Fibroblast of upper back skin (primary cell): Measurements from ENCODE around the gene FBXO21.

ENCODE experiments used
- DNase-seq: peaks from one replicate; pipeline ENCODE4 v3.0.0-alpha.2; 2013

The FBXO21 gene

DNA sequence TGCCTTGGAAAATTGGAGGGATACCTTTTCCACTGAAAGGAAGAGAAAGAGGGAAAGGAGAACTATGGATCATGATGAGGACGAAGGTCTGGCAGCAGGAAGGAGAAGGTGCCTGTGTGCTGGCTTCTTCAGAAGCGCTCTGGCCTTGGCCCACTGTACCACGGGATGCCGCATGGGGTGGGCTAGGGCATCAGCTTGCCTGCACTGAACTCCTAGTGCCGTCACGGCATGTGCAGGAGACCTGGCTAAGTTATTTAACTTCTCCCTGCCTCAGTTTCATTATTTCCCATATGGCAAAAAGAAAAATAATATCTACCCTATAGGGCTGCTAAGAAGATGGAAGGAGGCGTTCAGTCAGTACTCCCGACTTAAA, 28.1 kb downstream of the FBXO21 start:
- no peak for DNase-seq

DNA sequence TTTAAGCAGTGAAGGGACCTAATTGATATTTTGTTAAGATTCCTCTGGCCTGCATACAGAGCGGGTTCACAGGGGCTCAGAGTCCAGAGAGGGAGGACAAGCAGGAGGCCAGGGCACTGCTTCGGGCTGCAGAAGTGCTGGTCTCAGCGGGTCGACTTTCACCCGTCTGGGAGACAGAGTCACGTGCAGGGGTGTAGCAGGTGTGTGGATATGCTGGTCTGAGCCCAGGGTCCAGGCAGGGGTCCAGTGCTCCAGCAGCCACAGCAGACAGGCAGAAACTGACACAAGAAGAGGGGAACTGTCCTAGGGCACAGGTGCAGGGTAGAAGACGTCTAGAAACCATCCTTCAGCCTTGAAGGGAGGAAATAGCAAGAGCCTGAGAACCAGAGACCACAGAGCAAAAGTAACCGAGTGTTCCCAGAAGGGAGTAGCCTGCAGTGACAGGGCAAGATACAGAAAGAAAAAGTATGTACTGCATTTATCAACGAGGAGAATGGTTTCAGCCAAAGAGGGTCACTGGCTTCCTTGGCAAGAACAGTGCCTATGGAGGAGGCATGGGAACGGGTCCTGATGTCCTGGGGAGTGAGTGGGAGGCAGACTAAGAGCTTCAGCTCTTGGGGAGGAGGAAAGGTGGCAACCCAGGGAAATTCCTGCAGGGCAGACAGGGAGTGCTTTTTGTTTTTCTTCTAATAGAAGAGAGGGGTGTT, 28.7 kb downstream of the FBXO21 start:
- DNase-seq = no peak

DNA sequence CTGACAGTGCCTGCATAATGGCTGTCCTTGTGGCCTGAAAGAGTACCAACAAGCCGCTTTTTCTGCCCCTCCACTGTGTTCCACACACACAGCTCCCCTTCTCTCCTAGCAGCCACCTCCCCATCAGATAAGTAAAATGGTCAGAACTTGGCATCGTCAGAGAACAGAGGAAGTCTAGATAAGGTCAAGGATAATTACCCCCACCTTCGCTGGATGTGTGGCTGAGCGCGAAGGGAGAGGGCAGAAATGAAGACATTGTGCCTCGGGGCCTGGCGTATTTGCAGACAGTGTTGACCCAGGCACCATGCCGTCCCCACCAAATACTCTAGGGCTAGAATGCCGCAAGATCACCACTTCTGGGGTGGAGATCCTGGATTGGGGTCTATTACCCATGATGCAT, 30.6 kb downstream of the FBXO21 start:
- DNase-seq = no peak

DNA sequence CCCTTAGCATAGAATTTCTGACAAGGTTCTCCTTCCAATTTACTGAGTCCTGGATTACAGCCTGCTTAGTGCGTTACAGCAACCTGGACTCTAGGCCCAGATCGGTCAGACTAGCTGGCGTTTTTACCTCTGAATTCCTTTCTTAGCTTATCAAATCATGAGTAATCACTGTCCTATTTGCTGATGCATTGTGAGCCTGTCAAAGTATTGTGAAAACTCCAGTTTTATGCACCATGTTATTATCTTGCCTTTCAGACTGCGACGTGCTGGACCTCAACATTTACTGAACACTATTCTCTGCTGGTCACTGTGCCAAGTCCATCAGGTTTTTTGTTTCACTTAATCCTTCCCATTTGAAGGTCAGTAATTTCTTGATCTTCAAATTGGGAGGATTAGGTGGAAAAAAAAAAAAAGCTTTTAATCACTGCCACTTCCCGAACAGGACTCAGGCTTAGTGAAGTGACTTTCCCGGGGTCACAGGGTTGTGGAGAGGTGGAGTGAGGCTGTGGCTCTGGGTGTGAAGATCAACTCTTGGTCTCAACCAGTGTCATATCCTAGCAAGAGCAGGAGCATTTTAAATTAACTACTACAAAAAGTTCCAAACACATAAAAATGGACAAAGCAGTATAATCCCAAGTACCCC, 31.2 kb downstream of the FBXO21 start:
- no peak for DNase-seq

DNA sequence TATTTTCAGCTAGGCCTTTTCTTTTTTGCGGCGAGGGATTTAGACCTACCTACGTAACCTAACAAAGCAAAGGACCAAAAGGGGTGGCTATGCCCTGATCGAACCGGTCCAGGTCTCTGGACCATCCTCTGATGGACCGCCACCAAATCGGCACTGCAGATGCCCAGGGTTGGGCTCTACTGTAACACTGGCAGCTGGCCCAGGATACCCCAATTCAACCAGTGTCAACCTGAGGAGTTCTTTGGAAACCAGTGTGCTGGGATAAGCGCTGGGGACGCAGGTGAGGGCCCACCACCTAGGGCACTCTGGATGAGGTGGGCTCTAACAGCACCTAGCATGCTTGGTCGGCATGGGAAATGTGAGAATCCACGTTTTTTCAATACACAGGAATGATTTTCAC, 32.2 kb downstream of the FBXO21 start:
- no peak for DNase-seq

DNA sequence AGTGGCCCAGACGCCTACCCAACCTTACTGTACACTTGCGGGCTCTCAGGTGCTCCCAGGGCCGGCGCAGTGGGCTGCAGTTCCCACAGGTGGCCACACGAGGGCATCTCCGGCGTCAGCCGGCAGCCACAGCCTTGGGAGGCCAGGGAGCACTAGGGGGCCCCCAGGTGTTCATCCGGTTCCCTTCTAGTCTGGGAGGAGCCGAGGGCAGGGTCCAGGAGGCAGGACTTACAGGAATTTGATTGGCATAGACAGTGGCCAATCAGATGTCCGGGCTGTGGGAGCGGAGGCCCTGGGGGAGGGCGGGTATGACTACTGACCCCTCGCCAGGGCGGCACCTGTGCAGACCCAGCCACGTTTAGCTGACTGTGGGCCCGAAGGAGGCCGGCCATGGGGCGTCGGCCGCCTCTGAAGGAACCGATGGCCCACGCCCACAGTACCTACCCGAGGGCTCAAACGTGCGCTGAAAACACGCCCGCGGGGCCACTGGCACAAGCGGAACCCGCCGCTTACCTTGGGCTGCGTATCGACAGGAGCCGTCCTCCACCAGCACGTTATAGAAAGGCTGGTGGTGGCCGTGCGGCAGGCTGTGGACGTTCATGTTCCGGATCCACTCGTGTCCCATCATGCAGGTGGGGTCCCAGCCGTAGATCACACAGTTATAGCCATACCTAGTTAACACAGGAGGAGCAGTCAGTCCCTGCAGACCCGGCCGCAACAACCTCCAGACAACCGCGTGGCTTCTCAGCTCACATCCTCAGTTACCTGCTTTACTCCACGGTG, 34.8 kb downstream of the FBXO21 start:
- DNase-seq = peak; percentile 25

DNA sequence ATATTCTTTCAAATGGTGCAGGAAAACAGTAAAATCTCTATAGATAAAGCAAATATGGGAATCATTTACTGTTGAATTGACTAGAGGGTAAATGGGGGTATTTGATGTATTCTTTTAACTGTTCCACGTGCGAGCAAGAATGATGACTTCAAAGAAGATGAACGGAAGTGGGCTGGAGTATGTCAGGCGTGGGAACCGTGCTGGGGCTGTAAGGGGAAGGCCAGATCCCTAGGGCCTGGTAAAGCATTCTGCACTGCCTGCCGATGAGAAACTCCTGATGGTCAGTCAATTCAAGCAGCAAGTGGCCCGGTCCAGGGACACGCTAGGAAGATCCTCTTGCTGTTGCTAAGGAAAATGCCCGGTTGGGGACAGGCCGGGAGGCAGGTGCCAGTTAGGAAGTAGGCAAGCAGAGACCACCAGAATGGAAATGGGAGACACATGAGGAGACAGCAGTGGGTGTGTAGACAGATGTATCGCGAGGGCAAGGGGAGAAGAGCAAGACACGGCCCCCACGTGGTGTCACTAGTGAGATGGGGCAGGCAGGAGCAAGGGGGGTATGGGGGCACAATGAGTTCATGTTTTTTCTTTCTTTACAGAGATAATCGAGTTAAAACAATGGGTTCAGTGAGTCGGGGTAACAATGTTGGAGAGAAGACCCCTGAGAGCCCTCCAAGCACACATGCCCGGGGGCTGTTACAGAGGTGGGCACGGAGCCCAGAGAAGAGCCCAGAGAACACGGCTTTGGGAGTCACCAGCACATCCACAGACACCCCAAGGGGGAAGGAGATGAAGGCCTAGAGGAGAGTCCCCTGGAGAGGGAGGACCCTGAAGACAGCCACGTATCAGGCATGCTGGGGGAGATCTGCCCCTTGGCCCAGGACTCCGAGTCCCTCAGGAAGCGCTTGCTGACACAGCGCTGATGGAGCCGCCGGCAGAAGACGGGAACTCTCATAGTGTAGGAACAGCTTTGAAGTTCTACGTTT, 37.2 kb downstream of the FBXO21 start:
- DNase-seq = no peak

DNA sequence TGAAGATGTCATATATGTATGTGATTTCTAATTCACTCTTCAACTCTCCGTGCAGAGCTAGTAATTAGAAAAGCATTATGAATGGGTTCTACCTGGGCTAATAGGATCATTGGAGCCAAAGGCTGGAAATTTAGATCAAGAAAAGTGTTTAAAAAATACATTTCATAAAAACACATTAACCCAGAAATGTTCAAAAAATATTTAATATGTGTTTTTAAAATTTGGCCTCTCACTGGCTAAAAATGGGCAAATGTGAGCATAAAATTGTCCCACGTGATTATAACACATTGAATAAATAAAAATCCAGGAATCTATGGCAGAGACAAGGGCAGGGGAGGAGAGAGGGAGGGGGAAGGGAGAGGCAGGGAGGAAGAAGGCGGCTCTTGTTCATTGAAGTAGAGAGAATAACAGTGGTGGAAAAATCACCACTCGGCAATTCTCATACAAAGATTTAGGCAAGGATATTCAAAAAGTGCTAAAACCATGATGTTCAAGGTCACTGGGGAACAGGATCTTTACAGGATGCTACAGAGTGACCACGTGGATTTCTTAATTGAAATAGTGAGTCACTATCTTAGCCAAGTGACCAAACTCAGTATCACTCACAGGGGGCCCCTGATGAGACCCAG, 38.8 kb downstream of the FBXO21 start:
- DNase-seq = no peak

DNA sequence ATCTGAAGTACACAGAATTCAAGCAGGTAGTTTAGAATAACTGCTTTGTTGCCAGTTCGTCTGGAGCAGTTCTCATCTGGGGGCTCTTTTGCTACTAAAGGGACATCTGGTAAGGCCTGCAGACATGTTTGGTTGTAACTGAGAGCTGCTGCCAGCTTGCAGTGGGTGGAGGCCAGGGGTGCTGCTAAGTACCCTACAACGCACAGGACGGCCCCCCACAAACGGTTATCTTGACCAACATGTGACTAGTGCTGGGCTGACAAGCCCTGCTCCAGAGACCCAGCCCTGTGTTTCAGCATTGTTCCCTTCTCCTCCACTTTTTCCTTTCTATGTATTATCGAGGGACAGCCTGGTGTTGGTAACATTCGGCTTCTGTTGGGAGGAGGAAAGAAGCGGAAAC, 40.8 kb downstream of the FBXO21 start:
- DNase-seq = no peak

DNA sequence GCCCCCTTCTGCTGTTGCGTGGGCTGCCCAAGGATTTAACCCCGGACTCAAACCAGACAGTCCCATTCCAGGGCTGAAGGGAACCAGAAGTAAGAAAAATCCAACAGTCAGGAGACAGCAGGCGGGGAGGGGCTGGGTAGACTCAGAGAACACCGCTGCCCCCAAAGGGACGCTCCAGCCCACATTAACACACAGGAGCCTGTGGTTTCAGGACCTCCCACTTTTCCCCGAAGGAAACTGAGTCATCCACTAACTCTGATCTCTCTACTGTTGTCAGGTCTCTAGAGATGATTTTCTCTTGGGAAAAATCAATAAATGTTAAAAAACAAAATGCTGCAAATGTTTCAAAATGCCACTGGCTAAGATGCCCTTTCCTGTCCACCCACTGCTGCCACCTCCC, 41.6 kb downstream of the FBXO21 start:
- DNase-seq = peak; percentile 29

DNA sequence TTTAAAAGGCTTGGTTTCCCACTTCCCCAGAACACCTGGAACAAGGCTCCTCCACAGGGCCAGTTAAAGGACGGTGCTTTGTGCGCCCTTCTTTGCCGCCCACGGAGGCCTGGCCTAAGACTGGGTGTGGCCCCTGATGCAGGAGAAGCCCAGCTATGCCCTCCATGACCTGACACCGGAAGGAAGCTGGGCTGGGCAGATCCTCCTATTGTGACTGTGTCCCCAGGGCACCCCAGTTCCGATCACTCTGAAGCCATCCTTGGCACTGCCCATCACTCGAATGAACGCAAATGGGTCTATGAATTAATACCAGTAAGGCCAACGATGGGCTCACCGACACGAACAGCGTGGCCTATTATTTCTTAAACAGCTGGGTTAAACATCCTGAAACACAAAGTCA, 42.6 kb downstream of the FBXO21 start:
- DNase-seq = no peak

DNA sequence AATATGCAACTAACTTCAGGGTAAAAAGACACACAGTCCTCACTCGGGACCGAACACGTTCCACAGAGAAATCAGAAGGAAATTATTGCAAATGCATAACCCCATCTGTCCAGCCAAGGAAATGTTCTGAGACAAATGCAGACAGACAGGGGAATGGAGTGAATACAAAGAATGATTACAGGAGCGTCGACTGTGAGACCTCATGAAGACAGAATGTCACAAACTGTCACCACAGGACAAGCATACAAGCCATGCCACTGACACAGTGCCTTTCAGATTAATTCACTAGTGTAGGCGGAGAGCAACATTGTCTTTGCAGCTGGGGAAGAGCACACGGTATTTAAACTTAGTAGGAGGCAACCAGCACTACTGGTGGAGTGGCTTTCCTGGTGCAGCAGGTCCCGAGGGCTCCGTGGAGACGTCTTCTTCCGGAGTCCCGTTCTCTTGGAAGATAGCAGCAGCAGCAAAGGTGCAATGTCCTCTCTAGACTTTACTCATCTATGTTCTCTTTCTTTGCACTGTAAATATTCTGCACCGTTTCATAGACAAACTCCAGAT, 44.6 kb downstream of the FBXO21 start:
- no peak for DNase-seq

DNA sequence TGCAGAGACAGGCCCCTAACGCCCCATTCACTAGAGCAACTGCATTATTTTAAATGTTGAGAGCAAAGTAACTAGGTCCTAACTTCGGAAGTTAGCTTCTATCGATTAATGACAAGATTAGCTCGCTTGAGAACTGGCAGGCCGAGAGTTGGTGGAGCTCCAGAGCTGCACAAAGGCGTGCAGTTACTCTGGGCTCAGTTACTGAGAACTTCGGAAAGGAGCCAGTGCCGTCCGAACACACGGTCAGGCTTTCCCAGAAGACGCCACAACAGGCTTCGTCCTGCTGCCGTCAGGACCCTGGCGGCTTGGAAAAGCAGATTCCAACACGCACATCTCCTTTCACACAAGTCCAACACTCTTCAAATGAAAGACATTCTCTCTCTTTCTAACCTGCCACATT, 45.7 kb downstream of the FBXO21 start:
- DNase-seq = no peak

DNA sequence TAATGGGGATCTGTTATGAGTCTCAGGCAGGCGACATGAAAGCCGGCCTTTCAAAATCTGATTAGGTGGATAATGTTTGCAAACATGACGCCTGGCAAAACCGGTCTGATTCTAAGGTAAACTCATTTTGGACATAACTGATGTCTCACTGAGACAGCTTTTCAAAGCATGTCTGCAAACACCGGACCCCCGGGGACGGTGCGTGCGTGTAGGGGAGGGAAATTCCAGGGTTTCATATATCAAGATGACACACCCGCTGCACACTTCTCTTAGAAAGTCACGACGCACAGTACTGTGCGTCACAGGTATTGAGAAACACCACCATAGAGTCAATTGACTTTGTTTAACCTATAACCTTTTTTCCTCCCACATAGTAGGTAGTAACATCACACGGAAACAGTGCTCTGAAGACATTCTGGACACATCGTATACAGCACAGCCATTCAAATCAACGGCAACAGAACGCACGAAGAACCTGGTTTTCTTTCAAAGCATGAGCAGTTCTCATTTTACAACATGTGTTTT, 47.2 kb downstream of the FBXO21 start:
- peak; percentile 69 for DNase-seq

DNA sequence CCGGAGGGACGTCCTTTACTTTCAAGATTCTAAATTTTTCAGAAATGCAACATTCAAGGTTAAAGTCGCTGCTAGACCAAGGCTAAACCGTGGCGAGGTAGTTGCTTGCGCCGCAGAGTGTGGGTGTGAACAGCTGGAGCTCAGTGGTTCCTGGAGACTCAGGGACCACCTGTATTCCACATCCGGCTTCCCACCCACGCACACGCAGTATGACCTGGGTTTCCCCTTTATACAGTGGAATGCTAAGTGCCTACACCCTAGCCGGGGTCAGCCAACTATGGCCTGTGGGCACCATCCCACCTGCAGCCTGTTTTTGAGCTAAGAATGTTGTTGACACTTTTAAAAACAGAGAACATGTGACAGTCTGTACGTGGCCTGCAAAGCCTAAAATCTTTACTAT, 48.2 kb downstream of the FBXO21 start:
- DNase-seq = no peak

DNA sequence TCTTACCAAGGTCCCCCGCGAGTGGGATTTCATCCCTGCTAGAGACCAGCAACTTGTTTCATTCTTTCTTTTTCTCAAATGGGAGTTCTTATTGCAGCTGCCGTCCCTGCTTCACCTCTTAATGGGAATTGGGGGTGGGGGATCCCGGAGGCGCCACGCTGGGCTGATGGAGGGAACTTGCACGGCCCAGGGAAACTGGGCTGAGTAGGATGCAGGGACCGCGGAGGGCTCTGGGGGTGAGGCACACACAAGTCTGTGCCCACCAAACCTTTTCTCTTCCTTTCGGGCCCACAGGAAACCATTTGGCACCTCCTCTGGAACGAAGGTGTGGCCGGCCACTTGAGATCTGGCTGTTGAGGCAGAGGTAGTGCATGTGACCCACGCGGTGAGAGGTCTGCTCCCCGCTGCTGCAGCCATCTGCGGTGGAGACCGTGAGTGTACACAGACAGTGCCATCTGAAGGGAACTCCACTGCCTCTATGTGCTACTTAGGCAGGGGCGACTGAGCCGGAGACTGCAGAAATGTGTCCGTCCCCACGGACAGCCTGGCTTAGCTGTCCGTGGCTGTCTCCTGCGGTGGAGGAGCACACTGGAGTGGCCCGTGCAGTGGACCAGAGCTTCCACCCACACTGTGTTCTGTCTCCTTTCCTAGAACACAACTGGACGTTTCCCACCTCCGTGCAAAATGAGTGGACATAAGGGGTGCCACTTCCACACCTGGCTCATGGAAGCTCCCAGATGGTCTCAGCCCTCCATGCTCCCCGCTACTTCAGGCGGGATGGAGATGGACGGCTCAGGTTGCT, 49.0 kb downstream of the FBXO21 start:
- no peak for DNase-seq

DNA sequence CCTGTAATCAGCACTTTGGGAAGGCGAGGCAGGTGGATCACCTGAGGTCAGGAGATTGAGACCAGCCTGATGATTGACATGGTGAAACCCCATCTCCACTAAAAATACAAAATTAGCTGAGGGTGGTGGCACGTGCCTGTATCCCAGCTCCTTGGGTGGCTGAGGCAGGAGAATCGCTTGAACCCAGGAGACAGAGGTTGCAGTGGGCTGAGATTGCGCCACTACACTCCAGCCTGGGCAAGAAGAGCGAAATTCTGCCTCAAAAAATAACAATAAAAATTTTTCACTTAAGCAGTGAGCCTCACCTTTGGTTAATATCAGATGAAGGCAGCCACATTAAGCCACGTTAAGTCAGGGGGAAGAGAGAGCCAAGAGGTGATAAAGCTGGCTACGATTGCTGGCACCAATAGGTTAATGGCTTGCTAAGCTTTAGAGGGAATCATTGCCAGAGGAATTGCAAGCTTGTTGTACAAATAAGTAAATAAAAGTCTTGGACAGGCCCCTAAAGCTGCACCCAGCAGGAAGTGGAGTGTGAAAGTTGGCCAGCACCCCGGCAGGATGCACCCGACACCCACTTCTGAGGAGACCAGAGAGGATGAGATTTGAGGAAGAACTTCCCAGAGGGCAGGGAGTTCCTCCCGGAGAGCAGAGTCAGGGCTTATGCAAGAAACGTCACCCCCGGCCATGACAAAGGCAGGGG, 49.7 kb downstream of the FBXO21 start:
- DNase-seq = no peak

DNA sequence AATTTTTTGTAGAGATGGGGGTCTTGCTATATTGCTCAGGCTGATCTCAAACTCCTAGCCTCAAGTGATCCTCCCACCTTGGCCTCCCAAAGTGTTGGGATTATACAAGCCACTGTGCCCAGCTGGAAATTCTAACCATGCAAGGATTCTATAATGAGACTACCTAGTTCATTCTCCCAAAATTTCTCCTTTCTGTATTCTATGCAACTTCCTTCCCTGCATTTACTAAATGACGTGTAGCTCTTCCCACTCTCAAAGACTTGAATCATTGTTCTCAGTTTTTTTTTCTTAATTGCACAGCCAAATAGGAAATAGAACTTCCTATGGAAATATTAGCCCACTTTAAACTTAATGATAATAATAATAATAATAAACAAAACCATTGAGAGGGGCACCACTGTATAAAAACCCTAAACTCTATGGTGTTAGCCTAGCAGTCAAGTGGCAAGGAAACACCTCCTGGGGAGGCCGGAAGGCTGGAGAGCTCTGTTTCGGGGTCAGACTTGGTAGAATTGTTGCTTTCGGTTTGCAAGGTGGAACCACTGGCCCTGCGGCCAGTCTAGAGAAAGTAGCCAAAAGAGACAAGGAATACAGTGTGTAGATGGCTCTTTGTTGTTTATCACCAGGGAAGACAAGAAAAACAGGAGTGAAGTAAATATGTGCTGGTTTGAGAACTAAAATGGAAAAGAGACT, 51.1 kb downstream of the FBXO21 start:
- DNase-seq = no peak

DNA sequence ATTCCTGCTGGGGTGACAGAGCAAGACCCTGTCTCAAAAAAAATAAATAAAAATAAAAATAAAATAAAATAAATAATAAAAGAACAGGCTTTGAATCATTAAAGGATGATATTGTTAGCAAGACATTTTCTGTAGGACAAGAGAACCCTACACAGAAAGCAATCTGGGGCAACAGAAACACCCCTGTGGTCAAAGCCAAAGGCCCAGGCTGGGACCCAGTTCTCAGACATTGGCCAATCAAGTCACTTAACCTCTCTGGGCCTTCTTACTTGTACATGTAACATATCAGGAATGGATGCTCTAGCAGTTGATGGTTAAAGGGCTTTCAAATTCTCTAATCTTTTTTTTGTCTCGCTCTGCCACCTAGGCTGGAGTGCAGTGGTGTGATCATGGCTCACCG, 55.5 kb downstream of the FBXO21 start:
- no peak for DNase-seq

DNA sequence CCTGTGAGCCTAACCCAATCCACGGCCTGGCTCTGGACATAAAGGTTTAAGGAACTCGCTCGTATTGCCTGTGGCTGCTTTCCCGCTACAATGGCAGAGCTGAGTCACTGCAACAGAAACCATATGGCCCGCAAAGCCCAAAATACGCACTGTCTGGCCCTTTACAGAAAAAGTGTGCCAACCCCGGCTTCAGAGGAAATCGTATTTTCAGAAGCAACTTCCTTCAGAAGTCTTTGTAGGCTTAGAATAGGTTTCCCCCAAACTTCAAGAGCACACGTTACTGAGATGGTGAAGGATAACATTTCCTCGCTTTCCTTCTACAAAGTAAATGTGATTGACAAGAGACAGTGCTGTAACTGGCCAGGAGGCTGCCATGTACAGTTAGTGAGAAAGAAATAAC, 56.2 kb downstream of the FBXO21 start:
- DNase-seq = no peak
